Posterior vena cava (tissue), 2 donors: ENCODE data around the gene YIPF4. TPM values are rescaled to one million over a fixed set of nuclear protein-coding genes. Genes with fewer than 3 reads are reported as not detected.
"Not testable (repeated sequence)": the region's sequence is repeated elsewhere in the genome, so short reads cannot be mapped to it uniquely, and the experiment has no call there.

Source experiments
- DNase-seq: peaks from one replicate; pipeline ENCODE4 v3.0.0-alpha.2; 2020; ENCODE audit warnings: low spot score
- intact Hi-C, 2 donors: fragments of 100-400 bp; cut with DNase I; formaldehyde crosslinking; loops; one replicate each; pipeline versions ENCODE4 v1.14.1 to v1.14.2; 2022 to 2023
- total RNA-seq, 2 donors: library from RNA; stranded (reverse); fragmentation: NEBNext Ultra II Directional; extraction: Animal tissue kit (Norgen Biotek cat#: 25700); gene quantifications; one replicate each; pipeline ENCODE4 v1.2.1, GENCODE V29; 2021
- donor health status: DM: yes; HTN: yes; CAD: no.
- donor health status: DM: yes; HTN: yes; CAD: no.

YIPF4 gene
- total RNA-seq, 2 donors from 2014 or later = 42.2 to 42.8 TPM

- intact Hi-C loops = no loop called here
These were observed 82.7 kb downstream of the YIPF4 start for GRCh38 chr2:32360416-32360815.

GRCh38 chr2:32362997-32363396 is 85.3 kb downstream of the YIPF4 start:
- intact Hi-C loops, DNase-seq: not testable (repeated sequence)

More at GRCh38 chr2:32360416-32360815, 82.7 kb downstream of the YIPF4 start:
- no peak for DNase-seq

- no peak for DNase-seq
- intact Hi-C loops = no loop called here
These were observed 85.9 kb downstream of the YIPF4 start for GRCh38 chr2:32363597-32363996.

- intact Hi-C loops, DNase-seq: not testable (repeated sequence)
These were observed 86.6 kb downstream of the YIPF4 start for GRCh38 chr2:32364290-32364689.

- DNase-seq, intact Hi-C loops: not testable (repeated sequence)
These were observed 88.0 kb downstream of the YIPF4 start for GRCh38 chr2:32365679-32366078.

Other genes starting within 250 kb of the YIPF4 start
- gene DPY30, start 238.1 kb upstream of the YIPF4 start, total RNA-seq = 10 to 100 TPM; 41.6 to 45.5 TPM
- 10 to 100 TPM; 11.1 to 12.6 TPM for gene SPAST, start 214.3 kb upstream of the YIPF4 start, total RNA-seq
- 10 to 100 TPM; 19.4 to 19.9 TPM for gene SLC30A6, start 112.0 kb upstream of the YIPF4 start, total RNA-seq
- 1 to 10 TPM; 3.5 to 4.0 TPM for gene NLRC4, start 13.0 kb upstream of the YIPF4 start, total RNA-seq
- 100 to 1,000 TPM in 1 of 2 donors, 10 to 100 TPM in 1; 94.2 to 113 TPM for gene BIRC6, start 79.1 kb downstream of the YIPF4 start, total RNA-seq